SK-N-SH (cell line): ENCODE results near the gene USP34. TPM values are rescaled to one million over a fixed set of nuclear protein-coding genes. Genes with fewer than 3 reads are reported as not detected.
"Not testable (repeated sequence)": the region's sequence is repeated elsewhere in the genome, so short reads cannot be mapped to it uniquely, and the experiment has no call there.

Source experiments
- CTCF ChIA-PET: fragments of 300-600, 350-600 bp; formaldehyde crosslinking; extraction: SDS; loops from one replicate; lab custom pipeline; 2021; lab: Yijun Ruan, JAX
- POLR2A ChIA-PET: fragments of 350-600 bp; sonication (Branson Sonifier 250); formaldehyde crosslinking; extraction: SDS; loops from one replicate; lab custom pipeline; 2020; ENCODE audit warnings: antibody characterized with exemption, inconsistent platforms; lab: Yijun Ruan, JAX
- DNase-seq: peaks from one replicate; pipeline ENCODE4 v3.0.0; 2012
- H2AFZ ChIP-seq: fragments of 200-600 bp; sonication (generic); 2 replicates; pipeline ENCODE4 v1.8.1; 2016; ENCODE audit warnings: antibody characterized with exemption, mild to moderate bottlenecking, low read depth
- H3F3A ChIP-seq: fragments of 200-600 bp; sonication (generic); replicated peaks from 2 replicates; pipeline ENCODE3; 2016; ENCODE audit warnings: antibody characterized with exemption, mild to moderate bottlenecking; ENCODE audit not compliant: insufficient read depth
- H3K27ac ChIP-seq, 2 experiments: fragments of 200-500 bp in 1 of 2; fragments of 200-600 bp in 1 of 2; sonication (Bioruptor generic) in 1 of 2; sonication (generic), shearing (Covaris generic) in 1 of 2; 2 replicates each; pipeline versions ENCODE4 v1.5.1 to v1.6.1; 2014 to 2016; ENCODE audit warnings: low read depth in 2 of 2, inconsistent platforms in 1 of 2, low read length in 1 of 2, mild to moderate bottlenecking in 1 of 2, mixed read lengths in 1 of 2
- H3K27me3 ChIP-seq: fragments of 200-600 bp; sonication (generic), shearing (Covaris generic); 2 replicates; pipeline ENCODE4 v1.6.1; 2016; ENCODE audit warnings: mixed run types; ENCODE audit not compliant: insufficient read depth
- H3K36me3 ChIP-seq, 2 experiments: fragments of 200-500 bp in 1 of 2; fragments of 200-600 bp in 1 of 2; sonication (Bioruptor generic) in 1 of 2; sonication (generic) in 1 of 2; replicated peaks in 1 of 2; 2 replicates each; pipeline versions ENCODE3 to v1.5.1; 2014 to 2016; ENCODE audit warnings: low read length in 1 of 2, mild to moderate bottlenecking in 1 of 2; ENCODE audit not compliant: insufficient read depth in 2 of 2, control insufficient read depth in 1 of 2
- H3K4me1 ChIP-seq, 2 experiments: fragments of 200-500 bp in 1 of 2; fragments of 200-600 bp in 1 of 2; sonication (Bioruptor generic) in 1 of 2; sonication (generic), shearing (Covaris generic) in 1 of 2; 2 replicates each; pipeline versions ENCODE4 v1.5.1 to v1.6.1; 2014 to 2016; ENCODE audit warnings: low read depth in 1 of 2, low read length in 1 of 2, mixed run types in 1 of 2; ENCODE audit not compliant: insufficient read depth in 2 of 2, control insufficient read depth in 1 of 2
- H3K4me2 ChIP-seq: fragments of 200-600 bp; sonication (generic), shearing (Covaris generic); 2 replicates; pipeline ENCODE4 v1.6.1; 2017; ENCODE audit warnings: mixed run types
- H3K4me3 ChIP-seq, 2 experiments: fragments of 200-500 bp in 1 of 2; fragments of 200-600 bp in 1 of 2; sonication (Bioruptor generic) in 1 of 2; sonication (generic), shearing (Covaris generic) in 1 of 2; 2 replicates each; pipeline versions ENCODE4 v1.5.1 to v1.8.1; 2014 to 2016; ENCODE audit warnings: low read depth in 2 of 2, inconsistent platforms in 1 of 2, low read length in 1 of 2, mild to moderate bottlenecking in 1 of 2, mixed read lengths in 1 of 2, moderate library complexity in 1 of 2
- H3K79me2 ChIP-seq: fragments of 200-600 bp; sonication (generic); 2 replicates; pipeline ENCODE4 v1.8.1; 2017; ENCODE audit warnings: mild to moderate bottlenecking; ENCODE audit not compliant: insufficient read depth
- H3K9ac ChIP-seq: fragments of 200-600 bp; sonication (generic); 2 replicates; pipeline ENCODE4 v1.6.1; 2017; ENCODE audit warnings: mixed run types
- H3K9me2 ChIP-seq: fragments of 200-600 bp; sonication (generic); 2 replicates; pipeline ENCODE4 v1.6.1; 2017; ENCODE audit warnings: mixed run types
- H3K9me3 ChIP-seq: fragments of 200-600 bp; sonication (generic); 2 replicates; pipeline ENCODE4 v1.6.1; 2017; ENCODE audit warnings: mixed run types, mild to moderate bottlenecking, moderate library complexity
- H4K20me1 ChIP-seq: fragments of 200-600 bp; sonication (generic); 2 replicates; pipeline ENCODE4 v1.6.1; 2017; ENCODE audit warnings: mild to moderate bottlenecking, mixed run types; ENCODE audit not compliant: insufficient read depth
- EP300 ChIP-seq, 2 experiments: IDR thresholded peaks; 2 replicates each; pipeline versions ENCODE4 v1.4.0 to v1.6.1; 2012; ENCODE audit warnings: borderline replicate concordance in 1 of 2, low read depth in 1 of 2, low read length in 1 of 2
- GATA2 ChIP-seq: sonication (generic); formaldehyde crosslinking; IDR thresholded peaks from 2 replicates; pipeline ENCODE4 v1.5.0; 2020; ENCODE audit warnings: mild to moderate bottlenecking, missing genetic modification reagents
- JUND ChIP-seq: IDR thresholded peaks from 2 replicates; pipeline ENCODE4 v1.4.0; 2012
- MEF2A ChIP-seq: IDR thresholded peaks from 2 replicates; pipeline ENCODE4 v1.4.0; 2012; ENCODE audit warnings: low read depth, borderline replicate concordance
- NFIC ChIP-seq: IDR thresholded peaks from 2 replicates; pipeline ENCODE4 v1.4.0; 2012; ENCODE audit warnings: borderline replicate concordance
- POLR2AphosphoS5 ChIP-seq: IDR thresholded peaks from 2 replicates; pipeline ENCODE4 v1.6.1; 2012; ENCODE audit warnings: low read depth, low read length
- RCOR1 ChIP-seq: fragments of 150-350 bp; IDR thresholded peaks from 2 replicates; pipeline ENCODE4 v1.6.1; 2017; ENCODE audit warnings: antibody characterized with exemption, low read length
- RXRA ChIP-seq: IDR thresholded peaks from 2 replicates; pipeline ENCODE4 v1.4.0; 2012; ENCODE audit warnings: low read depth, mild to moderate bottlenecking, borderline replicate concordance
- SMC3 ChIP-seq: IDR thresholded peaks from 2 replicates; pipeline ENCODE4 v1.6.1; 2012; ENCODE audit warnings: low read depth, low read length, improper control_type of control experiment
- TAF1 ChIP-seq: IDR thresholded peaks from 2 replicates; pipeline ENCODE4 v1.6.1; 2012; ENCODE audit warnings: low read depth, mild to moderate bottlenecking, low read length, moderate library complexity, borderline replicate concordance
- TCF12 ChIP-seq: IDR thresholded peaks from 2 replicates; pipeline ENCODE4 v1.4.0; 2012
- TEAD4 ChIP-seq: IDR thresholded peaks from 2 replicates; pipeline ENCODE4 v1.4.0; 2012; ENCODE audit warnings: mild to moderate bottlenecking, borderline replicate concordance; ENCODE audit not compliant: insufficient read depth
- YY1 ChIP-seq: IDR thresholded peaks from 2 replicates; pipeline ENCODE4 v1.4.0; 2012; ENCODE audit warnings: low read depth, mild to moderate bottlenecking
- WGBS: methylation state at CpG from one replicate; pipeline ENCODE4 v1.1.6; 2017; ENCODE audit warnings: low lambda C conversion rate; 5-methylcytosine and 5-hydroxymethylcytosine counted together
- polyA plus RNA-seq, 3 experiments: library from polyadenylated mRNA; depleted of rRNA; stranded (reverse); fragments of >200 nt; gene quantifications; 2 replicates each; pipeline ENCODE4 v1.2.3, GENCODE V29; 2012
- TF ChIP-seq, protein P1 (sequence below): fragments of 150-350 bp; IDR thresholded peaks from 2 replicates; pipeline ENCODE4 v1.6.1; 2016; ENCODE audit warnings: mild to moderate bottlenecking, low read depth, low read length
- TF ChIP-seq, protein P2 (sequence below): IDR thresholded peaks from 2 replicates; pipeline ENCODE4 v1.4.0; 2012; ENCODE audit warnings: low read depth, borderline replicate concordance
- TF ChIP-seq, protein P3 (sequence below): IDR thresholded peaks from 2 replicates; pipeline ENCODE4 v1.4.0; 2012; ENCODE audit warnings: low read depth
- TF ChIP-seq, protein P4 (sequence below): IDR thresholded peaks from 2 replicates; pipeline ENCODE4 v1.4.0; 2012; ENCODE audit warnings: low read depth, borderline replicate concordance

The USP34 gene
- polyA plus RNA-seq, 1 of the 3 experiments (the other 2 are of a cell fraction) = 31.4 TPM

DNA sequence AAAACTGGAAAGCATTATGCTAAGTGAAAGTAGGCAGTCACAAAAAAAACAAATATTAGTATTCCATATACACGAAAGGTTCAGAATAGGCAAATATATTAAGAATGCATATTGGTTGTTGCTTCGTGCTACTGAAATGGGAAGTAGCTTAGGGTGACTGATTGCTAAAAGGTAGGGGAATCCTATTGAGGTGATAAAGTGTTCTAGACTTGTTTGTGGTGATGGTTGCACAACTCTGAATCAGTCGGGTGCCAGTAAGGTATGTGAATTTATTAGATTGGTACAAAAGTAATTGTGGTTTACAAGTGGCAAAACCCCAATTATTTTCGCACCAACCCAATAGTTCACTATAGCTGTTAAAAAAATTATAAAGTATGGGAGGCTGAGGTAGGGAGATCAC, 20.7 kb downstream of the USP34 start (continued):
- TF ChIP-seq GATA2 = no peak
- TF ChIP-seq, protein P1, sequence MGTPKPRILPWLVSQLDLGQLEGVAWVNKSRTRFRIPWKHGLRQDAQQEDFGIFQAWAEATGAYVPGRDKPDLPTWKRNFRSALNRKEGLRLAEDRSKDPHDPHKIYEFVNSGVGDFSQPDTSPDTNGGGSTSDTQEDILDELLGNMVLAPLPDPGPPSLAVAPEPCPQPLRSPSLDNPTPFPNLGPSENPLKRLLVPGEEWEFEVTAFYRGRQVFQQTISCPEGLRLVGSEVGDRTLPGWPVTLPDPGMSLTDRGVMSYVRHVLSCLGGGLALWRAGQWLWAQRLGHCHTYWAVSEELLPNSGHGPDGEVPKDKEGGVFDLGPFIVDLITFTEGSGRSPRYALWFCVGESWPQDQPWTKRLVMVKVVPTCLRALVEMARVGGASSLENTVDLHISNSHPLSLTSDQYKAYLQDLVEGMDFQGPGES = no peak
- TF ChIP-seq EP300 (IDR thresholded peaks at IDR 0.05; ENCODE audit: borderline replicate concordance in 1 of 2, low read depth in 1 of 2, low read length in 1 of 2) = no peak

DNA sequence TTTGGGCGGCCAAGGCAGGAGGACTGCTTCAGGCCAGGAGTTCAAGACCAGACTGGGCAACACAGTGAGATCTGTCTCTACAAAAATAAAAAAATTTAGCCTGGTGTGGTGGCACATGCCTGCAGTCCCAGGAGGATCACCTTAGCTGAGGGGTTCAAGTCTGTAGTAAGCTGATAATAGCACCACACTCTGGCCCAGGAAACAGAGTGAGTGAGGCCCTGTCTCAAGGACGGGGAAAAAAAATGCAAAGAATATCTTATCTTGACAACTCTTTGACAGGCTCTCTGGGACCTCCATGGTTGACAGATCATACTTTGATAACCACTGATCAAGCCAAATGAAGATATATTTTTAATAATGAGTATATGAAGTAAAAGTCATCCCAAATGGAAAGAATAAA, 22.7 kb downstream of the USP34 start:
- peaks cover 72% of the 10 kb centered on the region for H4K20me1 ChIP-seq

DNA sequence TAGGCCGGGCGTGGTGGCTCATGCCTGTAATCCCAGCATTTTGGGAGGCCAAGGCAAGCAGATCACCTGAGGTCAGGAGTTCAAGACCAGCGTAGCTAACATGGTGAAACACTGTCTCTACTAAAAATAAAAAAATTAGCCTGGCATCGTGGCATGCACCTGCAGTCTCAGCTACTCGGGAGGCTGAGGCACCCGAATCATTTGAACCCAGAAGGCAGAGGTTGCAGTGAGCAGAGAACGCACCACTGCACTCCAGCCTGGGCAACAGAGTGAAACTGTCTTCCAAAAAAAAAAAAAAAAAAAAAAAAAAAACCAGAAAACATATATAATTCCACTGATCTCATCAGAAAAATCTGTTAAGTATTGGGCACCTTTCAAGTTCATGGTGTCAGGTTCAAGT, 23.9 kb downstream of the USP34 start:
- WGBS = 95% methylated on average over 7 of the region's 7 CpGs
- H3K36me3 ChIP-seq = peaks cover 0 to 44% of the 10 kb centered on the region in 2 experiments
- H3F3A ChIP-seq = peaks cover 20% of the 10 kb centered on the region
- POLR2A ChIA-PET, H3K9me2 ChIP-seq, H3K4me1 ChIP-seq, H3K27me3 ChIP-seq, H3K27ac ChIP-seq, CTCF ChIA-PET, H2AFZ ChIP-seq, H3K9ac ChIP-seq, DNase-seq, H3K9me3 ChIP-seq, H3K4me2 ChIP-seq, H3K4me3 ChIP-seq: not testable (repeated sequence)
- H3K79me2 ChIP-seq = peaks cover 100% of the 10 kb centered on the region
- H4K20me1 ChIP-seq = peaks cover 75% of the 10 kb centered on the region

More for the DNA sequence above, 22.7 kb downstream of the USP34 start:
- Histone ChIP-seq H3F3A (peaks cover 20% of the 10 kb centered on the region), H3K27me3 (no peaks in the 10 kb centered on the region), H3K4me2 (no peak overlapping the region), H3K4me3 (no peak overlapping the region), H3K27ac (no peak overlapping the region), H2AFZ (no peak overlapping the region)
- TF ChIP-seq YY1 = no peak
- TF ChIP-seq MEF2A = no peak
- TF ChIP-seq, protein P2, sequence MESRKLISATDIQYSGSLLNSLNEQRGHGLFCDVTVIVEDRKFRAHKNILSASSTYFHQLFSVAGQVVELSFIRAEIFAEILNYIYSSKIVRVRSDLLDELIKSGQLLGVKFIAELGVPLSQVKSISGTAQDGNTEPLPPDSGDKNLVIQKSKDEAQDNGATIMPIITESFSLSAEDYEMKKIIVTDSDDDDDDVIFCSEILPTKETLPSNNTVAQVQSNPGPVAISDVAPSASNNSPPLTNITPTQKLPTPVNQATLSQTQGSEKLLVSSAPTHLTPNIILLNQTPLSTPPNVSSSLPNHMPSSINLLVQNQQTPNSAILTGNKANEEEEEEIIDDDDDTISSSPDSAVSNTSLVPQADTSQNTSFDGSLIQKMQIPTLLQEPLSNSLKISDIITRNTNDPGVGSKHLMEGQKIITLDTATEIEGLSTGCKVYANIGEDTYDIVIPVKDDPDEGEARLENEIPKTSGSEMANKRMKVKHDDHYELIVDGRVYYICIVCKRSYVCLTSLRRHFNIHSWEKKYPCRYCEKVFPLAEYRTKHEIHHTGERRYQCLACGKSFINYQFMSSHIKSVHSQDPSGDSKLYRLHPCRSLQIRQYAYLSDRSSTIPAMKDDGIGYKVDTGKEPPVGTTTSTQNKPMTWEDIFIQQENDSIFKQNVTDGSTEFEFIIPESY = no peak
- TF ChIP-seq, protein P3, sequence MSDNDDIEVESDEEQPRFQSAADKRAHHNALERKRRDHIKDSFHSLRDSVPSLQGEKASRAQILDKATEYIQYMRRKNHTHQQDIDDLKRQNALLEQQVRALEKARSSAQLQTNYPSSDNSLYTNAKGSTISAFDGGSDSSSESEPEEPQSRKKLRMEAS = no peak
- TF ChIP-seq TEAD4 = no peak
- TF ChIP-seq RCOR1 = no peak
- TF ChIP-seq, protein P4, sequence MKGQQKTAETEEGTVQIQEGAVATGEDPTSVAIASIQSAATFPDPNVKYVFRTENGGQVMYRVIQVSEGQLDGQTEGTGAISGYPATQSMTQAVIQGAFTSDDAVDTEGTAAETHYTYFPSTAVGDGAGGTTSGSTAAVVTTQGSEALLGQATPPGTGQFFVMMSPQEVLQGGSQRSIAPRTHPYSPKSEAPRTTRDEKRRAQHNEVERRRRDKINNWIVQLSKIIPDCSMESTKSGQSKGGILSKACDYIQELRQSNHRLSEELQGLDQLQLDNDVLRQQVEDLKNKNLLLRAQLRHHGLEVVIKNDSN = no peak
- TF ChIP-seq POLR2AphosphoS5 = no peak
- TF ChIP-seq SMC3 = no peak
- TF ChIP-seq RXRA = no peak
- no peak for TF ChIP-seq JUND
- TF ChIP-seq GATA2 = no peak
- TF ChIP-seq TCF12 = no peak
- TF ChIP-seq NFIC = no peak
- no peak for TF ChIP-seq TAF1
- TF ChIP-seq, all 33 proteins: peak for 0
- 81% methylated on average over 2 of the region's 2 CpGs for WGBS
- Histone ChIP-seq H3K36me3 (peaks cover 0 to 45% of the 10 kb centered on the region in 2 experiments), H3K9me2 (no peaks in the 10 kb centered on the region), H3K9ac (no peak overlapping the region), H3K4me1 (no peaks in the 10 kb centered on the region), H3K9me3 (peaks cover 7% of the 10 kb centered on the region; the same call in 1 of the 2 replicates), H3K79me2 (peaks cover 100% of the 10 kb centered on the region)
- no peak for DNase-seq
- CTCF ChIA-PET = no interaction called here
- POLR2A ChIA-PET = no interaction called here
